ENCODE measurements around the gene RUNX3. TPM values are rescaled to one million over a fixed set of nuclear protein-coding genes. Genes with fewer than 3 reads are reported as not detected.

The RUNX3 gene
- polyA plus RNA-seq, 1 of the 3 experiments (the other 2 are of a cell fraction): not detected

GRCh38 chr1:24875991-24876506, 54.0 kb downstream of the RUNX3 start:
- POLR2A ChIA-PET: no interaction called here
- no peaks in the 10 kb centered on the region for H4K20me1 ChIP-seq (ENCODE audit: insufficient read depth)
- CTCF ChIA-PET: interaction anchor here (2.9 kb wide), 1 partner anchor 22 kb away, joined by 13 read pairs; no protein-coding TSS in a partner anchor
- no peaks in the 10 kb centered on the region for H3K9me3 ChIP-seq
- no peaks in the 10 kb centered on the region for H3F3A ChIP-seq (replicated peaks; ENCODE audit: insufficient read depth)
- H3K27ac ChIP-seq (ENCODE audit: low read depth in 2 of 2, low read length in 1 of 2): no peak overlapping the region
- no peak overlapping the region for H3K9ac ChIP-seq
- no peak overlapping the region for H3K4me2 ChIP-seq
- no peaks in the 10 kb centered on the region for H3K9me2 ChIP-seq
- no peaks in the 10 kb centered on the region for H3K79me2 ChIP-seq (ENCODE audit: insufficient read depth)
- WGBS (ENCODE audit: low lambda C conversion rate): 58% methylated on average over 7 of the region's 8 CpGs
- H3K27me3 ChIP-seq (ENCODE audit: insufficient read depth): no peaks in the 10 kb centered on the region
- H3K4me1 ChIP-seq (ENCODE audit: control insufficient read depth in 1 of 2, insufficient read depth in 2 of 2, low read depth in 1 of 2, low read length in 1 of 2): no peaks in the 10 kb centered on the region
- H3K36me3 ChIP-seq (replicated peaks in 1 of 2; ENCODE audit: control insufficient read depth in 1 of 2, insufficient read depth in 2 of 2, low read length in 1 of 2): no peaks in the 10 kb centered on the region
- H3K4me3 ChIP-seq (ENCODE audit: low read depth in 2 of 2, low read length in 1 of 2): no peak overlapping the region
- H2AFZ ChIP-seq (ENCODE audit: low read depth): no peak overlapping the region
- TF ChIP-seq FOXJ3 (CRISPR knock-in tag; IDR thresholded peaks at IDR 0.05) (no peak), PBX3 (IDR thresholded peaks at IDR 0.05) (no peak), YY1 (IDR thresholded peaks at IDR 0.05; ENCODE audit: low read depth) (no peak), JUND (IDR thresholded peaks at IDR 0.05) (no peak), NFIC (IDR thresholded peaks at IDR 0.05; ENCODE audit: borderline replicate concordance) (no peak)
- DNase-seq: no peak

- H3K79me2 ChIP-seq (ENCODE audit: insufficient read depth): no peaks in the 10 kb centered on the region
- no peak overlapping the region for H2AFZ ChIP-seq (ENCODE audit: low read depth)
- no peaks in the 10 kb centered on the region for H3K9me2 ChIP-seq
- H3K9ac ChIP-seq: no peak overlapping the region
- ChIA-PET POLR2A (no interaction called here), CTCF (interaction anchor here (2.9 kb wide), 1 partner anchor 23 kb away, joined by 13 read pairs; no protein-coding TSS in a partner anchor)
- no peak overlapping the region for H3K27ac ChIP-seq (ENCODE audit: low read depth in 2 of 2, low read length in 1 of 2)
- H3K36me3 ChIP-seq (replicated peaks in 1 of 2; ENCODE audit: control insufficient read depth in 1 of 2, insufficient read depth in 2 of 2, low read length in 1 of 2): no peaks in the 10 kb centered on the region
- H3K4me3 ChIP-seq (ENCODE audit: low read depth in 2 of 2, low read length in 1 of 2): no peak overlapping the region
- WGBS (ENCODE audit: low lambda C conversion rate): 82% methylated on average over 8 of the region's 8 CpGs
- H3K4me1 ChIP-seq (ENCODE audit: control insufficient read depth in 1 of 2, insufficient read depth in 2 of 2, low read depth in 1 of 2, low read length in 1 of 2): no peaks in the 10 kb centered on the region
- H3F3A ChIP-seq (replicated peaks; ENCODE audit: insufficient read depth): no peaks in the 10 kb centered on the region
- TF ChIP-seq RAD21 (IDR thresholded peaks at IDR 0.05; ENCODE audit: low read length): no peak
- TF ChIP-seq RFX5 (IDR thresholded peaks at IDR 0.05; ENCODE audit: low read length): no peak
- no peak for TF ChIP-seq EZH2phosphoT487 (IDR thresholded peaks at IDR 0.05; ENCODE audit: borderline replicate concordance, low read depth)
- TF ChIP-seq PBX3 (IDR thresholded peaks at IDR 0.05): no peak
- no peak for TF ChIP-seq NRF1 (IDR thresholded peaks at IDR 0.05; ENCODE audit: low read depth, low read length)
- no peak for TF ChIP-seq REST (IDR thresholded peaks at IDR 0.05; ENCODE audit: low read depth, low read length)
- no peak overlapping the region for H3K4me2 ChIP-seq
- H3K27me3 ChIP-seq (ENCODE audit: insufficient read depth): no peaks in the 10 kb centered on the region
- DNase-seq: no peak
- H4K20me1 ChIP-seq (ENCODE audit: insufficient read depth): no peaks in the 10 kb centered on the region
- H3K9me3 ChIP-seq: no peaks in the 10 kb centered on the region
These were observed 54.8 kb downstream of the RUNX3 start for GRCh38 chr1:24875257-24875656.
